Adrenal gland (tissue), 5 donors: Measurements from ENCODE around the gene DHRS3.

Experiments used
- POLR2A ChIP-seq, 2 donors: fragments of 450-650 bp; IDR thresholded peaks; one replicate each; pipeline ENCODE4 v1.6.1; 2017; ENCODE audit warnings: antibody characterized with exemption in 2 of 2, mild to moderate bottlenecking in 2 of 2, moderate library complexity in 1 of 2
- TF ChIP-seq, protein P1 (sequence below), 6 experiments: fragments of 450-650 bp in 4 of 6; fragments of 200-600 bp in 2 of 6; sonication (generic) in 1 of 6; IDR thresholded peaks; 1 replicate in 5 of 6; 2 replicates in 1 of 6; pipeline versions ENCODE4 v1.5.1 to v1.8.0; 2016 to 2021; ENCODE audit warnings: antibody characterized with exemption in 6 of 6, mild to moderate bottlenecking in 2 of 6, moderate library complexity in 1 of 6
- donor health status: DM: no; HTN: no; CAD: no.

DNA sequence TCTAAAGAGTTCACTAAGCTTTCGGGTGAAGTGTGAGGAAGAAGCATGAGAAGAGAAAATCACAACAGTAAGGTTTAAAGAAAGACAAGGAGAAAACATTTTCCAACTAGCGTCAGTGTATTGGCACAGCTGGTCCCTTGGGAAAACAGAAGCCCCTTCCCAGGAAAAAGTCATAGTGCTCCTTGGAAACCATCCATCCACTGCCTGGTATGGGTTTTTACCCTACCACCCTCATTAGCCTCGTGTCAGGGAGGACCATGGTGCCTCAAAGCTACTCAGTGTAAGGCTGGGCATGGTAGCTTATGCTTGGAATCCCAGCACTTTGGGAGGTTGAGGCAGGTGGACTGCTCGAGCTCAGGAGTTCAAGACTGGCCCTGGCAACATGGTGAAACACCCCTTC lies 38.6 kb upstream of the DHRS3 start:
- TF ChIP-seq, protein P1, sequence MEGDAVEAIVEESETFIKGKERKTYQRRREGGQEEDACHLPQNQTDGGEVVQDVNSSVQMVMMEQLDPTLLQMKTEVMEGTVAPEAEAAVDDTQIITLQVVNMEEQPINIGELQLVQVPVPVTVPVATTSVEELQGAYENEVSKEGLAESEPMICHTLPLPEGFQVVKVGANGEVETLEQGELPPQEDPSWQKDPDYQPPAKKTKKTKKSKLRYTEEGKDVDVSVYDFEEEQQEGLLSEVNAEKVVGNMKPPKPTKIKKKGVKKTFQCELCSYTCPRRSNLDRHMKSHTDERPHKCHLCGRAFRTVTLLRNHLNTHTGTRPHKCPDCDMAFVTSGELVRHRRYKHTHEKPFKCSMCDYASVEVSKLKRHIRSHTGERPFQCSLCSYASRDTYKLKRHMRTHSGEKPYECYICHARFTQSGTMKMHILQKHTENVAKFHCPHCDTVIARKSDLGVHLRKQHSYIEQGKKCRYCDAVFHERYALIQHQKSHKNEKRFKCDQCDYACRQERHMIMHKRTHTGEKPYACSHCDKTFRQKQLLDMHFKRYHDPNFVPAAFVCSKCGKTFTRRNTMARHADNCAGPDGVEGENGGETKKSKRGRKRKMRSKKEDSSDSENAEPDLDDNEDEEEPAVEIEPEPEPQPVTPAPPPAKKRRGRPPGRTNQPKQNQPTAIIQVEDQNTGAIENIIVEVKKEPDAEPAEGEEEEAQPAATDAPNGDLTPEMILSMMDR (IDR thresholded peaks at IDR 0.05), result no peak
- no peak for TF ChIP-seq POLR2A (IDR thresholded peaks at IDR 0.05)
